GM12875 (cell line): Measurements from ENCODE around the gene VWC2.

Experiments used
- H3K4me3 ChIP-seq: one replicate; pipeline ENCODE4 v1.5.1; 2011; ENCODE audit warnings: low read depth, low read length, control low read depth
- CTCF ChIP-seq: IDR thresholded peaks from 2 replicates; pipeline ENCODE4 v1.5.1; 2011; ENCODE audit warnings: low read depth, mild to moderate bottlenecking, control low read depth, inconsistent platforms, low read length, moderate library complexity, borderline replicate concordance; ENCODE audit not compliant: insufficient read depth

VWC2 gene

GRCh38 chr7:49866910-49867309 lies 93.5 kb downstream of the VWC2 start:
- TF ChIP-seq CTCF = no peak
- H3K4me3 ChIP-seq = no peak overlapping the region

GRCh38 chr7:49873420-49873819 lies 100.0 kb downstream of the VWC2 start:
- no peak for TF ChIP-seq CTCF
- no peak overlapping the region for H3K4me3 ChIP-seq

GRCh38 chr7:49875336-49875735 lies 101.9 kb downstream of the VWC2 start:
- TF ChIP-seq CTCF = no peak
- H3K4me3 ChIP-seq = no peak overlapping the region

- no peak for TF ChIP-seq CTCF
- H3K4me3 ChIP-seq = no peak overlapping the region
Observed at GRCh38 chr7:49876202-49876601, 102.8 kb downstream of the VWC2 start.

- no peak for TF ChIP-seq CTCF
- no peak overlapping the region for H3K4me3 ChIP-seq
Observed at GRCh38 chr7:49878089-49878488, 104.7 kb downstream of the VWC2 start.

- no peak for TF ChIP-seq CTCF
- H3K4me3 ChIP-seq = no peak overlapping the region
Observed at GRCh38 chr7:49878627-49879026, 105.2 kb downstream of the VWC2 start.

GRCh38 chr7:49883933-49884332 lies 110.5 kb downstream of the VWC2 start:
- no peak for TF ChIP-seq CTCF
- no peak overlapping the region for H3K4me3 ChIP-seq
